Epithelial cell of esophagus (primary cell): ENCODE results near the gene PHTF1.

Experiments
- DNase-seq: peaks from one replicate; pipeline ENCODE4 v3.0.0; 2010; ENCODE audit warnings: low read depth
- H3K4me3 ChIP-seq: 2 replicates; pipeline ENCODE4 v1.5.1; 2011; ENCODE audit warnings: mild to moderate bottlenecking, low read length, control low read depth
- CTCF ChIP-seq: IDR thresholded peaks from 2 replicates; pipeline ENCODE4 v1.5.1; 2011; ENCODE audit warnings: low read depth, mild to moderate bottlenecking, low read length, control low read depth, inconsistent platforms; ENCODE audit not compliant: insufficient read depth; ENCODE audit errors: missing control alignments

Gene PHTF1

GRCh38 chr1:113677250-113678158 is 81.8 kb downstream of the PHTF1 start:
- peak; percentile 55 for TF ChIP-seq CTCF
- peak; percentile 46 for DNase-seq
- H3K4me3 ChIP-seq = no peak overlapping the region

DNA sequence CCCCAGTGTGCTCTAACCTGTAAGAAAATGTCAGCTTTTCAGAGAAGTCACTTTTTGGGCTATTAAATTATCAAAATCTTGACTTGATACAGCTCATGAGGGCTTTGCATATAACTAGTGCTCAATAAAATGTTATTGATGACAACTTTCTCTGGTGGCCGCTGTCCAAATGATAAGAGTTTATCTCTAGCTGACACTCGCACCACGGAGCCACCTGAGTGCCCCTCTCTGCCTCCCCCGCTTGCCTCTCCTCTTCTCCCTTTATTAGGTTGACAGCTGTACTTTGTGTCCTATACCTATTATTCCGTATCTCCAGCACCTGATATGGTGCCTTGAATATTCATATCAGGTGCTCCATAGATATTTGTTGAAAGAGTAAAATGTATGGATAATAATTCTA is 82.8 kb downstream of the PHTF1 start:
- no peak for DNase-seq
- H3K4me3 ChIP-seq = no peak overlapping the region
- TF ChIP-seq CTCF = no peak

GRCh38 chr1:113675302-113675701 is 84.0 kb downstream of the PHTF1 start:
- peak; percentile 59 for DNase-seq
- TF ChIP-seq CTCF = no peak
- no peak overlapping the region for H3K4me3 ChIP-seq

- no peak for TF ChIP-seq CTCF
Measured at GRCh38 chr1:113674591-113674990, 84.7 kb downstream of the PHTF1 start.

GRCh38 chr1:113672491-113672890 is 86.8 kb downstream of the PHTF1 start:
- no peak for DNase-seq
- no peak overlapping the region for H3K4me3 ChIP-seq
- no peak for TF ChIP-seq CTCF

More at GRCh38 chr1:113674591-113674990, 84.7 kb downstream of the PHTF1 start:
- no peak overlapping the region for H3K4me3 ChIP-seq
- DNase-seq = peak; percentile 73

GRCh38 chr1:113670650-113671049 is 88.6 kb downstream of the PHTF1 start:
- no peak for TF ChIP-seq CTCF
- no peak for DNase-seq
- H3K4me3 ChIP-seq = no peak overlapping the region

DNA sequence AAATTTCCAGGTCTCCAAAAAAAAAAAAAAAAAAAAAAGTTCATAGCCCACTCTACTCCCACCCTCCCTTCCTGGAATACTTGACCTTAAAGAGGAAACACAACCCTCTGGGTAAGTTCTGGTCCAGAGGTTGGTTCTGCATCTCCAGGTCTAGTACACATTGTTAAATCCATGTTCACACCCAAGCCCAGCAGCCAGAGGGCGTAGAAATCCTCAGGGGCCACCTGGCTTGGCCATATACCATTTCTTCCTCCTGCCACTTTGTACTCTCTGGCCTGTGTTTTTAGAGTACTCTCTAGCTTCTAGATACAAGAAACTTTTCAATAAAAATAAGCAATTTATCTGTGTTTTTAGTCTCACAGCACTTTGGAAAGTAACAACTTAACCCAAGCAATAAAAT is 89.3 kb downstream of the PHTF1 start:
- DNase-seq = no peak
- H3K4me3 ChIP-seq = no peak overlapping the region
- no peak for TF ChIP-seq CTCF
